Measurements from ENCODE around the gene SP140. TPM values are rescaled to one million over a fixed set of nuclear protein-coding genes. Genes with fewer than 3 reads are reported as not detected.
A peak's percentile ranks its signal among the peaks of the same experiment; 100 is the strongest.
"Not testable (repeated sequence)": the region's sequence is repeated elsewhere in the genome, so short reads cannot be mapped to it uniquely, and the experiment has no call there.

The SP140 gene
- total RNA-seq, 1 donor from 2014 or later = 0.06 TPM

- no peaks in the 10 kb centered on the region for H3K36me3 Mint-ChIP-seq
- H3K27ac Mint-ChIP-seq = no peak overlapping the region
These were observed 81.9 kb downstream of the SP140 start for GRCh38 chr2:230307485-230307884.

DNA sequence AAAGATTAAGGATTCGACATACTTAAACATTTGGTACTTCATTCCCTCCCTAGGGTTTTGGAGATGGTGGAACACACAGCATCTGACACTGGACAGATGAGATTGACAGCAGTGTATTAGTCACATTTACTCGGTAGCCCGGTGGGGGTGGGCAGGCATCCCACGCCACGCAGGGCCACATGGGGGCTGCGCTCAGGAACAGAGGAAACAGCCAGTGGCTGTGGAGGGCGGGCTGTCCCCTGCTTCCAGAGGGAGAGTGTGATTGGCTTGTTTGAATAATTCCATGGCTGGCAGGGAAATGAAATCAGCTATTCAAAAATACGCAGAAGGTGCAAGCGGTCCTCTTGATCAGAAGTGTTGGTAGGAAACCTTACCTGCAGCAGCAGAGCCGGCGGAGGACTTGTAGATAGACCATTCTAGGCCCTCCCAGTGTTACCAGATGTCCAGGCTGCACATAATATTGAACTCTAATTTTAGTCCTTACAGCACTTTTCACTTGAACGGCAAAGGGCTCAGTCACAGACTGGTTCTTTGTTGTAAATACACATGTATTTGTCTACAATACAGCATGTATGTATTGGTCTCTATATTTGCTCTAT, 83.0 kb downstream of the SP140 start:
- TF ChIP-seq EZH2phosphoT487 (IDR thresholded peaks at IDR 0.05) = no peak
- TF ChIP-seq, protein P1, sequence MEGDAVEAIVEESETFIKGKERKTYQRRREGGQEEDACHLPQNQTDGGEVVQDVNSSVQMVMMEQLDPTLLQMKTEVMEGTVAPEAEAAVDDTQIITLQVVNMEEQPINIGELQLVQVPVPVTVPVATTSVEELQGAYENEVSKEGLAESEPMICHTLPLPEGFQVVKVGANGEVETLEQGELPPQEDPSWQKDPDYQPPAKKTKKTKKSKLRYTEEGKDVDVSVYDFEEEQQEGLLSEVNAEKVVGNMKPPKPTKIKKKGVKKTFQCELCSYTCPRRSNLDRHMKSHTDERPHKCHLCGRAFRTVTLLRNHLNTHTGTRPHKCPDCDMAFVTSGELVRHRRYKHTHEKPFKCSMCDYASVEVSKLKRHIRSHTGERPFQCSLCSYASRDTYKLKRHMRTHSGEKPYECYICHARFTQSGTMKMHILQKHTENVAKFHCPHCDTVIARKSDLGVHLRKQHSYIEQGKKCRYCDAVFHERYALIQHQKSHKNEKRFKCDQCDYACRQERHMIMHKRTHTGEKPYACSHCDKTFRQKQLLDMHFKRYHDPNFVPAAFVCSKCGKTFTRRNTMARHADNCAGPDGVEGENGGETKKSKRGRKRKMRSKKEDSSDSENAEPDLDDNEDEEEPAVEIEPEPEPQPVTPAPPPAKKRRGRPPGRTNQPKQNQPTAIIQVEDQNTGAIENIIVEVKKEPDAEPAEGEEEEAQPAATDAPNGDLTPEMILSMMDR (IDR thresholded peaks at IDR 0.05) = no peak
- TF ChIP-seq EZH2 (IDR thresholded peaks at IDR 0.05) = no peak
- no peaks in the 10 kb centered on the region for H3K9me3 Mint-ChIP-seq
- Histone ChIP-seq H4K20me1 (ENCODE audit: low read depth) (no peaks in the 10 kb centered on the region), H3K36me3 (no peaks in the 10 kb centered on the region), H3K79me2 (ENCODE audit: low read depth) (no peaks in the 10 kb centered on the region), H3K9ac (no peak overlapping the region), H3K27me3 (no peaks in the 10 kb centered on the region), H2AFZ (replicated peaks) (no peak overlapping the region), H3K4me3 (no peak overlapping the region), H3K9me3 (ENCODE audit: low read depth) (no peaks in the 10 kb centered on the region), H3K27ac (no peak overlapping the region), H3F3A (ENCODE audit: low read depth) (peaks cover 3% of the 10 kb centered on the region), H3K4me1 (peaks cover 9% of the 10 kb centered on the region), H3K4me2 (no peak overlapping the region)
- no peaks in the 10 kb centered on the region for H3K4me1 Mint-ChIP-seq
- H3K27ac Mint-ChIP-seq = no peak overlapping the region
- DNase-seq (ENCODE audit: low spot score) = no peak
- no peaks in the 10 kb centered on the region for H3K36me3 Mint-ChIP-seq
- H3K4me3 Mint-ChIP-seq = no peak overlapping the region
- no peaks in the 10 kb centered on the region for H3K27me3 Mint-ChIP-seq (ENCODE audit: insufficient read depth, low read depth)

More at GRCh38 chr2:230307485-230307884, 81.9 kb downstream of the SP140 start:
- H4K20me1 ChIP-seq (ENCODE audit: low read depth) = no peaks in the 10 kb centered on the region
- Mint-ChIP-seq H3K4me1 (no peaks in the 10 kb centered on the region), H3K4me3 (no peak overlapping the region), H3K27me3 (ENCODE audit: insufficient read depth, low read depth) (no peaks in the 10 kb centered on the region), H3K9me3 (peaks cover under 1% of the 10 kb centered on the region)
- H2AFZ ChIP-seq (replicated peaks) = no peak overlapping the region
- H3K4me2 ChIP-seq = no peak overlapping the region
- no peaks in the 10 kb centered on the region for H3K79me2 ChIP-seq (ENCODE audit: low read depth)
- no peak overlapping the region for H3K4me3 ChIP-seq
- no peaks in the 10 kb centered on the region for H3K27me3 ChIP-seq
- no peaks in the 10 kb centered on the region for H3K9me3 ChIP-seq (ENCODE audit: low read depth)
- H3F3A ChIP-seq (ENCODE audit: low read depth) = peaks cover 3% of the 10 kb centered on the region
- H3K4me1 ChIP-seq = peaks cover 7% of the 10 kb centered on the region
- no peaks in the 10 kb centered on the region for H3K36me3 ChIP-seq
- DNase-seq (ENCODE audit: low spot score) = no peak
- no peak overlapping the region for H3K27ac ChIP-seq
- no peak overlapping the region for H3K9ac ChIP-seq
- no peak for TF ChIP-seq EZH2 (IDR thresholded peaks at IDR 0.05)

DNA sequence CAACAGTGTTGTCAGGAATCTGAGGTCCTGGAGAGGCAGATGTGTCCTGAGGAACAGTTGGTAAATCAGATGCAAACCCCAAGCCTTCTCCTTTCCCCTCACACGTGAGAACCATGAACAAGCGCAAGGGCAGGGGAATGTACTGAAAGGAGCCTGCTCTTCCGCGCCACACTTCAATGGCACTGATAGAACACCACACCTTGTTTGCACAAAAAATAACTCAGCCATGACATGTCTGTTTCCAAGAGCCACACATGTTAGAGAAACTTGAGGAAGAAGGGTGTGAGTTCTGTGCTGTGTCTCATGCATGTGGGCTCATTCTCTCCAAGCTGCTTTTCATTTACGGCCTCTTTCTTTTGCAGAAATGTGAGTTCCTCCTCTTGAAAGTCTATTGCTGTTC, 85.3 kb downstream of the SP140 start:
- H3K4me3 Mint-ChIP-seq; H3K27ac ChIP-seq; H3K4me1 Mint-ChIP-seq; DNase-seq (ENCODE audit: low spot score); H3K4me2 ChIP-seq; H3K9me3 Mint-ChIP-seq; H3K4me3 ChIP-seq; H3K27me3 Mint-ChIP-seq (ENCODE audit: insufficient read depth, low read depth); H3K36me3 ChIP-seq; H2AFZ ChIP-seq (replicated peaks); H3K27ac Mint-ChIP-seq; H3K36me3 Mint-ChIP-seq; H3K9me3 ChIP-seq (ENCODE audit: low read depth); H3K4me1 ChIP-seq; H3K27me3 ChIP-seq; H4K20me1 ChIP-seq (ENCODE audit: low read depth); H3K9ac ChIP-seq; H3F3A ChIP-seq (ENCODE audit: low read depth); H3K79me2 ChIP-seq (ENCODE audit: low read depth): not testable (repeated sequence)

- H3K4me1 Mint-ChIP-seq; H3K27ac ChIP-seq; H3K4me1 ChIP-seq; H3K36me3 ChIP-seq; H3K4me2 ChIP-seq; H4K20me1 ChIP-seq (ENCODE audit: low read depth); H3K27ac Mint-ChIP-seq; H3K9me3 Mint-ChIP-seq; DNase-seq (ENCODE audit: low spot score); H3F3A ChIP-seq (ENCODE audit: low read depth); H3K4me3 ChIP-seq; H3K27me3 Mint-ChIP-seq (ENCODE audit: insufficient read depth, low read depth); H2AFZ ChIP-seq (replicated peaks); H3K4me3 Mint-ChIP-seq; H3K27me3 ChIP-seq; H3K9me3 ChIP-seq (ENCODE audit: low read depth); H3K36me3 Mint-ChIP-seq; H3K9ac ChIP-seq; H3K79me2 ChIP-seq (ENCODE audit: low read depth): not testable (repeated sequence)
These were observed 86.1 kb downstream of the SP140 start for GRCh38 chr2:230311634-230312033.

DNA sequence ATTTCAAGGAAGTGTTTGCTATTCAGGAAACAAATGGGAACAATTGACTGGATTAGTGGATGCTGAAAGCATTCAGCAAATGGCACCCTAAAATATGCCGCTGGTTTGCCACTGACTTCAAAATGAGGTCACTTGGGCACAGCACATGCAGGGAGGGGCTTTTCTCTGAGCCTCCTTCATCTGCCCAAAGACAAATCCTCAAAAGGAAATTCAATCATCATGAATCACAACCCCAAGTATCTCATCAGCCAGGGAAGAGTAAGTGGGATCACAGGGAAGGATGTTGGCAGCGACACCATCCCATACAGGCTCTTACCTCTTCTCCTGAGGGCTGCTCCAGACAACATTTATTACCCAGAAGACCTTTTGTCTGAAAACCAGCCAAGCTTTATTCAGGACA, 87.1 kb downstream of the SP140 start:
- Mint-ChIP-seq H3K4me1 (no peaks in the 10 kb centered on the region), H3K36me3 (no peaks in the 10 kb centered on the region), H3K4me3 (no peak overlapping the region), H3K27ac (no peak overlapping the region), H3K27me3 (ENCODE audit: insufficient read depth, low read depth) (no peaks in the 10 kb centered on the region), H3K9me3 (no peaks in the 10 kb centered on the region)
- Histone ChIP-seq H3K79me2 (ENCODE audit: low read depth) (no peaks in the 10 kb centered on the region), H2AFZ (replicated peaks) (no peak overlapping the region), H3K27ac (no peak overlapping the region), H3K9me3 (ENCODE audit: low read depth) (no peaks in the 10 kb centered on the region), H3K27me3 (no peaks in the 10 kb centered on the region), H3K4me3 (no peak overlapping the region), H3K36me3 (no peaks in the 10 kb centered on the region), H4K20me1 (ENCODE audit: low read depth) (no peaks in the 10 kb centered on the region), H3K9ac (no peak overlapping the region), H3K4me2 (no peak overlapping the region), H3F3A (ENCODE audit: low read depth) (peaks cover 3% of the 10 kb centered on the region), H3K4me1 (peaks cover 9% of the 10 kb centered on the region)
- TF ChIP-seq EZH2 (IDR thresholded peaks at IDR 0.05) (no peak), EZH2phosphoT487 (IDR thresholded peaks at IDR 0.05) (no peak)
- TF ChIP-seq, protein P1 (IDR thresholded peaks at IDR 0.05) = no peak
- DNase-seq (ENCODE audit: low spot score) = peak; percentile 19

Measured in neural progenitor cell (in vitro differentiated cells).